Activated CD8-positive, alpha-beta memory T cell treated with anti-CD3 and anti-CD28 coated beads for 4 hours (primary cell): ENCODE results near the gene ACP1.
"Not testable (repeated sequence)": the region's sequence is repeated elsewhere in the genome, so short reads cannot be mapped to it uniquely, and the experiment has no call there.

ENCODE experiments used
- DNase-seq, 2 donors: peaks; one replicate each; pipeline ENCODE4 v3.0.0-alpha.2; 2020; ENCODE audit warnings: low read depth in 2 of 2

ACP1 gene

GRCh38 chr2:310994-311393 is 46.2 kb downstream of the ACP1 start:
- no peak for DNase-seq

DNA sequence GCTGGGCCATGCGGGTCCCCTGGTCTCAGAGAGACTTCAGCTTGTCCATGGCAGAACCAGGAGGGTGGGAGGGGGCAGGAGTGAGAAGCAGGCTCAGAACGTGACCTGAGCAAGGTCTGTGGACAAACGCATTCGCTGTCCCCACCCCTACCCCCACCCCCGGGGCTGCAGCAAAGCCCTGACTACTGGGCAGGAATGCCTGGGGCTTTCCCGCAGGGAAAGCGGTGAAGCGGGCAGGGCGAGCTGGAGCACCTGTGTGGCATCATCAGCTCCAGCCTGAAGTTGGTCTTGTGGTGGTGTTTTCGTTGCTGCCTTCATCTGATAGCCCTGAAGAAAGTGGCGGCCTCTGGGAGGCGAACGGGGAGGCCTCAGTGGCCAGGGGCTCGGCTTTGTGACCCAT is 49.2 kb downstream of the ACP1 start:
- DNase-seq, result no peak

DNA sequence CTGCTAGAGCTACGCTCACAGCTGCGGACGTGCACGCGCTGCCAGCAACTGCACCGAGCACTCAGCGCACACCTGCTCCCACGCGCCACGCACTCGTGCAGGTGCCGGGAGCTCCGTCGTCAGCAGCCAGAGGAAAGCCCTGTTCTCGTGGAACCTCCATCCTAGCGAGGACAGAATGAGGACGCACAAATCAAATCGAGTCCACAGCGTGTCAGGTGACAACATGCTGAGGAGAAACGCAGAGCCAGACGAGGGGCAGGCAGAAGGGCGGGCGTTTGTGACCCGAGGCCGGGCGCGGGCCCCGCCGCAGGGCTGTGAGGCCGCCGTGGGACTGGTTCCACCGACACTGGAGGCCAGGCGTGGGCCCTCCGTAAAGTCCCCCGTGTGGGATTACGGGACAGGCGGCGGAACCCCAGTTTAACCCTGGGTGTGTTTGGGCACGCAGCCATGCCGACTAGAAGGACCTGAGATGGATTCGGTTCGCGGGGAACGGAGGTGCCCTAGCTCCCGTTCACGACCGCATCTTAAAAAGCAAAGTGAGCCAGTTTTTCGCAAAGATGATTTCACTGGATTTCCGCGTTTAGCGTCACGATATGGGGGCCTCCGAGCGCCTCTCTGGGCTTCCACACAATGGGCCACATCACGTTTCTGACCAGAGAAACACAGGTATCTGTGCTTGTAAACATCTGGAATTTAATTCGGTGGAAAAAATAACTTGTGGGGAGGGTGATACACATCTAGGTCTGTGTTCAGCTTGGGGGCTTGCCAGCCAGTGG is 50.0 kb downstream of the ACP1 start:
- DNase-seq, result no peak

DNA sequence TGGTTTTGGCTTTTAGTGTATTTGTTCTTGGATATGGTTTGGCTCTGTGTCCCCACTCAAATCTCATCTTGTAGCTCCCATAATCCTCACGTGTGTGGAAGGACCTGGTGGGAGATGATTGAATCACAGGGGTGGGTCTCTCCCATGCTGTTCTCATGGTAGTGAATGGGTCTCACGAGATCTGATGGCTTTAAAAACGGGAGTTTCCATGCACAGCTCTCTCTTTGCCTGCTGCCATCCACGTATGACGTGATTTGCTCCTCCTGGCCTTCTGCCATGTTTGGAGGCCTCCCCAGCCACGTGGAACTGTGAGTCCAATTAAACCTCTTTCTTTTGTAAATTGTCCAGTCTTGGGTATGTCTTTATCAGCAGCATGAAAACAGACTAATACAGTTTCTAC is 51.2 kb downstream of the ACP1 start:
- not testable (repeated sequence) for DNase-seq

DNA sequence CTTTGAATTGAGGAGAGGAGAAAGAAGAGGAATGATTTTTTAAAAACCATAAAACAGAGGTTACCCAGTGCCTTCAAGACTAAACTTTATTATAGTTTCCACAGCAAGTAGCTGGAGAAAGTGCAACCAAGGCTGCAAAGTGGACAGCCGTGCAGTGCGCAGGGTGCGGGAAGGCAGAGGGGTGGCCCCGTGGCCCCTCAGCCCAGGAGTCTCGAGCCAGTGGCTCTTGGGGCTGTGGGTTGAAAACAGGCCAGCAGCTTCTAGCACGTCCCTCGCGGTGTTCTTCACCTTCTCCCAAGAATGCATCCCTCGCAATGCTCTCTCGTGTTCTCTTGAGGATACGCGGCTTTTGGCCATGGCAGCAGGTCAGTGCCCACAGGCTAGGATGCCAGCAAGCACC is 51.6 kb downstream of the ACP1 start:
- DNase-seq, result no peak

- no peak for DNase-seq
Measured at GRCh38 chr2:317501-318424, 53.0 kb downstream of the ACP1 start.

GRCh38 chr2:319059-319600 is 54.4 kb downstream of the ACP1 start:
- DNase-seq, result no peak

GRCh38 chr2:320561-320960 is 55.8 kb downstream of the ACP1 start:
- DNase-seq, result no peak

DNA sequence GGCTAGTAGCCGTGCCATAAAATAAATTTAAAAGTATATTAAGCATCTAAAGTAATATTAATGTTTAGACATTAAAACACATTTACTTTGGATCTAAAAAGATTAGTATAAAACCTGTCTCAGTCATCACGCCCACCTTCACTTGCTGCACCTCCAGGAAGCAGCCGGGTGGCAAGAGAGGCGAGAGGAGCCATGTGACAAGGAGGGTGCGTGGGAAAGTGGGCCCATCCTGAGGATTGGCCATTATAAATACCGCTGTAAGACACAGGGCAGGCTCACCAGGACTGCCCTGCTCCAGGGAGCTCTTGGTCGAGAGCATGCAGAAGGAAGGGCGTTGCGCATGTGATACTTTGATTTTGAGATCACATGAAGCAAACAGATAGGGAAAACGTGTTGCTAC is 57.6 kb downstream of the ACP1 start:
- DNase-seq, result no peak

DNA sequence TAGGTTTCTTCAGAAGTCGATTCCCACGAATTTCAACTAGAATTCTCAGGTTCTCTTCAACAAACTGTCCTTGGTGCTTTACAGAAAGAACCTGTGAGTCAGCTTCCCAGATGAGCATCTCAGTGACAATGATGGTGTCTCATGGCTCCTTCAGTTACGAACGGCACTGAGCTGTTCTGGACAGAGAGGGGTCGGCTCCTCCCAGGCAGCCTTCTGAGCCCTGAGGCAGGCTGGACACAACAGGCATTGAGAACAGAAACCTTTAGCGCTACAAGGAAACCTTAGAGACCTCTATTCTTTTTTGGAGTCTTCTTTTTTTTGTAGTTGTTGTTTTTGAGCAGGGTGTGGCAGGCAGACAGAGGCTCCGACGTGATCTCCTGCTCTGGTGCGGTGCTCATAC is 58.3 kb downstream of the ACP1 start:
- DNase-seq, result no peak
